Body of pancreas (tissue), 4 donors: Measurements from ENCODE around the gene PACS2. TPM values are rescaled to one million over a fixed set of nuclear protein-coding genes. Genes with fewer than 3 reads are reported as not detected.

ENCODE experiments used
- ATAC-seq: fragments of 150-250 bp; one replicate; pipeline ENCODE4 v1.9.1; 2016
- DNase-seq, 4 donors: peaks; one replicate each; pipeline ENCODE4 v3.0.0-alpha.2; 2019
- H3K27ac ChIP-seq, 4 donors: fragments of 200-600 bp; sonication (generic); 1 replicate in 3 of 4; 2 replicates in 1 of 4; pipeline versions ENCODE4 v1.5.1 to v1.6.1; 2016 to 2019; ENCODE audit warnings: mild to moderate bottlenecking in 1 of 4, mixed read lengths in 1 of 4, moderate library complexity in 1 of 4
- H3K27me3 ChIP-seq, 2 donors: fragments of 200-600 bp; sonication (generic); one replicate each; pipeline ENCODE4 v1.6.0; 2016; ENCODE audit warnings: mild to moderate bottlenecking in 1 of 2
- H3K36me3 ChIP-seq, 2 donors: fragments of 200-600 bp; sonication (generic); replicated peaks in 1 of 2; 2 replicates each; pipeline ENCODE4 v1.5.1; 2016; ENCODE audit warnings: low read depth in 2 of 2; ENCODE audit not compliant: insufficient read depth in 1 of 2
- H3K4me1 ChIP-seq: fragments of 200-600 bp; sonication (generic); one replicate; pipeline ENCODE4 v1.6.0; 2016
- H3K4me3 ChIP-seq, 2 donors: fragments of 200-600 bp; sonication (generic); 1 replicate in 1 of 2; 2 replicates in 1 of 2; pipeline ENCODE4 v1.5.1; 2016 to 2019
- H3K9me3 ChIP-seq, 3 donors: fragments of 200-600 bp; sonication (generic); 1 replicate in 2 of 3; 2 replicates in 1 of 3; pipeline ENCODE4 v1.5.1; 2016
- POLR2A ChIP-seq, 3 donors: fragments of 450-650 bp; IDR thresholded peaks; one replicate each; pipeline ENCODE4 v1.6.1; 2016; ENCODE audit warnings: antibody characterized with exemption in 3 of 3, mild to moderate bottlenecking in 2 of 3
- WGBS, 2 donors: methylation state at CpG; one replicate each; pipeline ENCODE4 v1.1.5; 2017; 5-methylcytosine and 5-hydroxymethylcytosine counted together
- intact Hi-C: fragments of 100-400 bp; cut with DNase I; formaldehyde crosslinking; loops from one replicate; pipeline ENCODE4 v1.15.1; 2023
- total RNA-seq, 2 donors: library from RNA; depleted of rRNA; stranded (reverse); fragments of >200 nt; gene quantifications; one replicate each; pipeline ENCODE4 v1.1.0, GENCODE V29; 2016
- TF ChIP-seq, protein P1 (sequence below), 7 experiments: fragments of 450-650 bp in 4 of 7; fragments of 200-600 bp in 3 of 7; sonication (generic) in 3 of 7; IDR thresholded peaks; one replicate each; pipeline ENCODE4 v1.5.1; 2016 to 2019; ENCODE audit warnings: antibody characterized with exemption in 7 of 7

The PACS2 gene
- total RNA-seq, 2 donors from 2014 or later, result 56.6 to 102 TPM

DNA sequence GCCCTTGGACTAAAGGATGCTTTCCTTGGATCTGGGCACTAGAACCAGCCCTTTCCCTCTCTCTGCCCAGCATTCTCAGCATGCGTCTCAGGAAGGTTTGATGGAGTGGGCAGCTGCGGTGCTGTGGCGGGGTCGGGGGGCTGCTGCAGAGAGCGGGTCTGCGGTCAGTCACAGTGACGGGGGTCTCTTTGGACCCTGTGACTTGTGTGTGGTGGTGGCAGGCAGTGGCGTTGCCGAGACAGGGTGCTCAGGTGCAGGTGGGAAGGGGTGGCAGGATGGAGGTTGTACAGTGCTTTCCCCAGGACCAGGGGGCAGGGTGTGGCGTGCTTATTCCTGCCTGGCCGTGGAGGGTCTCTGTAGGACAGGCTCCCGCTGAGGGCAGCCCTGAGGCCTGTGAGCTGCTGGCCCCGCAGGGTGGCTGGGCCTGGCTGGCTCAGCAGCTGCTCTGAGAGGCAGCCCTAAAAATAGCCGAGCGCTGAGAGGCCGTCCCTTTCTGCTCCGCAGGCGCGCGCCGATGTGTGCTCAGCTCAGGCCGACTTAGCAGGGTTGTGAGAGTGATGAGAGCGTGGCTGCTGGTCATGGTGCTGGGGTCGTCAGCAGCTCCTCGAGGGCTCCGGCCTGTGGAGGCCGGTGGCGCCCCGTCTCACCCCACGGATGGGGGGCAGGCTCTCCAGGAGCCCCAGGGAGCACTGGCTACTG lies 9.7 kb downstream of the PACS2 start:
- no peaks in the 10 kb centered on the region for H3K27me3 ChIP-seq
- DNase-seq (no peak), ATAC-seq (no peak)
- no peak overlapping the region for H3K27ac ChIP-seq
- 87 to 92% methylated on average over 3 to 20 of the region's 30 CpGs for WGBS, 2 donors
- no peaks in the 10 kb centered on the region for H3K36me3 ChIP-seq
- no peak overlapping the region for H3K4me3 ChIP-seq
- no peaks in the 10 kb centered on the region for H3K9me3 ChIP-seq
- peaks cover 48% of the 10 kb centered on the region for H3K4me1 ChIP-seq
- TF ChIP-seq POLR2A (IDR thresholded peaks at IDR 0.05), result no peak
- TF ChIP-seq, protein P1, sequence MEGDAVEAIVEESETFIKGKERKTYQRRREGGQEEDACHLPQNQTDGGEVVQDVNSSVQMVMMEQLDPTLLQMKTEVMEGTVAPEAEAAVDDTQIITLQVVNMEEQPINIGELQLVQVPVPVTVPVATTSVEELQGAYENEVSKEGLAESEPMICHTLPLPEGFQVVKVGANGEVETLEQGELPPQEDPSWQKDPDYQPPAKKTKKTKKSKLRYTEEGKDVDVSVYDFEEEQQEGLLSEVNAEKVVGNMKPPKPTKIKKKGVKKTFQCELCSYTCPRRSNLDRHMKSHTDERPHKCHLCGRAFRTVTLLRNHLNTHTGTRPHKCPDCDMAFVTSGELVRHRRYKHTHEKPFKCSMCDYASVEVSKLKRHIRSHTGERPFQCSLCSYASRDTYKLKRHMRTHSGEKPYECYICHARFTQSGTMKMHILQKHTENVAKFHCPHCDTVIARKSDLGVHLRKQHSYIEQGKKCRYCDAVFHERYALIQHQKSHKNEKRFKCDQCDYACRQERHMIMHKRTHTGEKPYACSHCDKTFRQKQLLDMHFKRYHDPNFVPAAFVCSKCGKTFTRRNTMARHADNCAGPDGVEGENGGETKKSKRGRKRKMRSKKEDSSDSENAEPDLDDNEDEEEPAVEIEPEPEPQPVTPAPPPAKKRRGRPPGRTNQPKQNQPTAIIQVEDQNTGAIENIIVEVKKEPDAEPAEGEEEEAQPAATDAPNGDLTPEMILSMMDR (IDR thresholded peaks at IDR 0.05), result no peak
- intact Hi-C loops, result no loop called here

DNA sequence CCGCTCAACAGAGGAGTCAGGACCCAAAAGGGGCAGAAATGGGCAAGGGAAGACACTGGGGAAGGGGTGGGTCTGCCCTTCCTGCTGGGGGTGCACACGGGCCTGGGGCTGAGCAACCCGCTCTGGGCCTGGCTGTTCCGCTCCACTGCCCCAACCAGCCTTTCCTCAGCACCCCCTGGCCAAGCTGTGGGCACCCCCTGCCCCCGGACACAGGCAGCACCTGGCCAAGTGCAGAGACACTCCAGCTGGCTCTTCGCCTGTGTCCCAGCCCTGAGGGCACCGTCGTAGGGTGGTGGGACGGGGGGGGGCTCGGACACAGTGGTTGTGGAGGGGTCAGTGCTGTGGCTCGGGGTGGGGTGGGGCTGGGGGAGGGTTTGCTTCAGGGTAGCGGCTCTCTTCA lies 10.3 kb downstream of the PACS2 start:
- Histone ChIP-seq H3K27ac (no peak overlapping the region), H3K4me3 (no peak overlapping the region), H3K27me3 (no peaks in the 10 kb centered on the region), H3K9me3 (no peaks in the 10 kb centered on the region), H3K36me3 (no peaks in the 10 kb centered on the region), H3K4me1 (peaks cover 54% of the 10 kb centered on the region)
- ATAC-seq (no peak), DNase-seq (no peak)
- WGBS, 2 donors, result 71 to 76% methylated on average over 5 to 12 of the region's 12 CpGs
- intact Hi-C loops, result no loop called here
- TF ChIP-seq, protein P1 (IDR thresholded peaks at IDR 0.05), result no peak
- no peak for TF ChIP-seq POLR2A (IDR thresholded peaks at IDR 0.05)

DNA sequence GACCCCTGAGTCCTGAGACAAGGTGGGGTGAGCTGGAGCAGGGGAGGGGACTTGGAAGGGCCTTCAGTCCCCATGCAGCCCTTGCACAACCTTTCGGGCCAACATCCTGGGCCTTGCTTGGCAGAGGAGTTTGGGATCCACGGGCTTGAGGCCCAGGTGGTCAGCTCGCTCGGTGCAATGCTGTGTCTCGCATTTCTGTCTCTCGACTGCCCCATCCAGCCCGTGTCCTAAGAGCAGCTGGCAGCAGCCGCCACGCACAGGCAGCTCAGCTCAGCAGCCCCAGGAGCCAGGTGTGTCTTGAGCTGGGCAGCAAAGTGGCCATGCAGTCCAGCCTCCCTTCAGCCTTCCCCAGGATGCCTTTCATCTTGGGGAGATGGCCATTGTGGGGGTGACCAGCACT lies 10.8 kb downstream of the PACS2 start:
- Histone ChIP-seq H3K27ac (no peak overlapping the region), H3K4me3 (no peak overlapping the region), H3K27me3 (no peaks in the 10 kb centered on the region), H3K9me3 (no peaks in the 10 kb centered on the region), H3K4me1 (peaks cover 55% of the 10 kb centered on the region), H3K36me3 (no peaks in the 10 kb centered on the region)
- no peak for DNase-seq
- intact Hi-C loops, result no loop called here
- no peak for ATAC-seq
- 67 to 76% methylated on average over 2 to 9 of the region's 9 CpGs for WGBS, 2 donors
- TF ChIP-seq POLR2A (IDR thresholded peaks at IDR 0.05), result no peak
- TF ChIP-seq, protein P1 (IDR thresholded peaks at IDR 0.05), result no peak

DNA sequence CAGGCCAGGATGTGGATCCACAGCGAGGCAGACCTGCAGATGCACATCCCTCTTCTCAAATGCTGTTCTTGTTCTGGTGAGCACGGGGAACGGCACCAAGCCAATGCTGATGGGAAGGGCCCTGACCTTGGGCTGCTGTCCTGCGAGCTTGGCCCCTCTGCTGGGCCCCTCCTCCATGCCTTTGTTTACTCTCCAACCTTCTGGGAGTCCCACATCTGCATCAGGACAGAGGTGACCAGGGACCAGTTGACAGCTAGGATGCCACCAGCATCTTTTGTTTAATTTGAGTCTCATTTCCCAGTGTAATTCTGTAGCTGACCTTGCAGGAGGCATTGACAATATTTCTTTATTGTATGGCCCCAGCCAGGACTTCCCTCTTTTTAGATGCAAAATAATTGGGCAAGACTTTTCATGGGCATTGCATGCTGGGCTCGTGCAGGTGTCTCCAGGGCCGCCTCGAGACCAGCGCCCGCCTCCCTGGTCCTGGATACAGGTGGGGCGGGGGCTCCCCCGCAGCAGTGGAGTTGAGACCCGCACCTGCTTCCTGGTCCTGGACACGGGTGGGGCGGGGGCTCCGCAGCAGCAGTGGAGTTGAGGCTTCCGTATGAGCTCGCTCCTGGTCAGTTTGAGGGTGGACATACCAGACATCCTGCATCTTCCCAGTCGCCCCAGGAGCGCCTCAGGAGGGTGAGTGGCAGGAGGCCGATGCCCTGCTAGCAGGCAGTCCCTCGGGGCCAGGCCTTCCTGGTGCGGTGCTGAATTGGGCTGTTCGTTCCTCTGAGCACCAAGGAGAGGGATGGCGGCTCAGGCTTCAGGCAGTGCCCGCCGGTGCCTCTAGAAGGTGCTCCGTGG lies 11.4 kb downstream of the PACS2 start:
- intact Hi-C loops, result no loop called here
- no peaks in the 10 kb centered on the region for H3K36me3 ChIP-seq
- ATAC-seq (no peak), DNase-seq (no peak)
- H3K27ac ChIP-seq, result no peak overlapping the region
- no peak overlapping the region for H3K4me3 ChIP-seq
- WGBS, 2 donors, result 74 to 79% methylated on average over 6 to 27 of the region's 27 CpGs
- H3K4me1 ChIP-seq, result peaks cover 55% of the 10 kb centered on the region
- no peaks in the 10 kb centered on the region for H3K27me3 ChIP-seq
- TF ChIP-seq, protein P1 (IDR thresholded peaks at IDR 0.05), result no peak
- TF ChIP-seq POLR2A (IDR thresholded peaks at IDR 0.05), result no peak
- H3K9me3 ChIP-seq, result no peaks in the 10 kb centered on the region
